Activated CD4-positive, alpha-beta T cell treated with anti-CD3 and anti-CD28 coated beads, Interleukin-2, amount 50 U/mL, for 48 hours (primary cell): ENCODE results near the gene SYCN.
A peak's percentile ranks its signal among the peaks of the same experiment; 100 is the strongest.
"Not testable (repeated sequence)": the region's sequence is repeated elsewhere in the genome, so short reads cannot be mapped to it uniquely, and the experiment has no call there.

ENCODE experiments used
- DNase-seq, 2 experiments: peaks; one replicate each; pipeline ENCODE4 v3.0.0-alpha.2; 2020

The SYCN gene

GRCh38 chr19:39223703-39224279 is 19.7 kb upstream of the SYCN start:
- DNase-seq: no peak

DNA sequence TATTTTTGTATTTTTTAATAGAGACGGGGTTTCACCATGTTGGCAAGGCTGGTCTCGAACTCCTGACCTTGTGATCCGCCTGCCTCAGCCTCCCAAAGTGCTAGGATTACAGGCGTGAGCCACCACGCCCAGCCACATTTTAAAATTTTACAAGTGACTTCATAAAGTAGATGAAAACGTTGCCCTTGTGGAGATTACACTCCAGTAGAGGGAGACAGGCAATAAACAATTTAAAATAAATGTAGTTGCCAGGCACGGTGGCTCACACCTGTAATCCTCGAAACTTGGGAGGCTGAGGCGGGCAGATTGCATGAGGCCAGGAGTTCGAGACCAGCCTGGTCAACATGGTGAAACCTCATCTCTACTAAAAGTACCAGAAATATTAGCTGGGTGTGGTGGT is 15.0 kb upstream of the SYCN start:
- DNase-seq: not testable (repeated sequence)

GRCh38 chr19:39218230-39219007 is 14.4 kb upstream of the SYCN start:
- no peak for DNase-seq

GRCh38 chr19:39217094-39217493 is 13.0 kb upstream of the SYCN start:
- no peak for DNase-seq

DNA sequence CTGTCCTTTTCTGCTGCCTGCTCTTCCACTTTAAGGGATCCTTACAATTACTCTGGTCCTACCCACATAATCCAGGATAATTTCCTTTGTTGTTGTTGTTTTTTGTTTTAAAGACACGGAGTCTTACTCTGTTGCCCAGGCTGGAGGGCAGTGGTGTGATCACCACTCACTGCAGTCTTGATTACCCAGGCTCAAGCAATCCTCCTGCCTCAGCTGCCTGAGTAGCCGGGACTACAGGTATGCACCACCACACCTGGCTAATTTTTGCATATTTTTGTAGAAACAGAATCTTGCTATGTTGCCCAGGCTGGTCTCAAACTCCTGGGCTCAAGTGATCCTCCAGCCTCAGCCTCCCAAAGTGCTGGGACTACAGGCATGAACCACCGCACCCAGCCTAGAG is 11.3 kb upstream of the SYCN start:
- not testable (repeated sequence) for DNase-seq

DNA sequence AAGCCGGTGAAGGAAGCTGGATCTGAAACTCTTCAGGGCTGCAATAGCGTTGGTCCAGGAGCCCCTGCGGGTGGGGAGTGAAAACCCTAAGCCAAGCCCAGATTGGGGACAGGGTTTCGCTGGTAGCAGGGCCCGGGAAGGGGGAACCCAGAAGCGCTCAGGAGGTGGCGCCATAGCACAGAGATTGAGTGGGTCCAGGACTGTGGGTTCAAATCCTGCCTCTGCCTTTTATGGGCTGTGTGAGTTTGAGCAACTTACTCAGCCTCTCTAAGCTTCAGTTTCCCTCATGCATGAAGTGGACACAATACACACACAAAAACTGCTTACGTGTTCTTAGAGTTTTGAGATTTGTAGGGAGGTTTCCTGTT is 8.3 kb upstream of the SYCN start:
- peak; percentile 71 to 77 for DNase-seq

DNA sequence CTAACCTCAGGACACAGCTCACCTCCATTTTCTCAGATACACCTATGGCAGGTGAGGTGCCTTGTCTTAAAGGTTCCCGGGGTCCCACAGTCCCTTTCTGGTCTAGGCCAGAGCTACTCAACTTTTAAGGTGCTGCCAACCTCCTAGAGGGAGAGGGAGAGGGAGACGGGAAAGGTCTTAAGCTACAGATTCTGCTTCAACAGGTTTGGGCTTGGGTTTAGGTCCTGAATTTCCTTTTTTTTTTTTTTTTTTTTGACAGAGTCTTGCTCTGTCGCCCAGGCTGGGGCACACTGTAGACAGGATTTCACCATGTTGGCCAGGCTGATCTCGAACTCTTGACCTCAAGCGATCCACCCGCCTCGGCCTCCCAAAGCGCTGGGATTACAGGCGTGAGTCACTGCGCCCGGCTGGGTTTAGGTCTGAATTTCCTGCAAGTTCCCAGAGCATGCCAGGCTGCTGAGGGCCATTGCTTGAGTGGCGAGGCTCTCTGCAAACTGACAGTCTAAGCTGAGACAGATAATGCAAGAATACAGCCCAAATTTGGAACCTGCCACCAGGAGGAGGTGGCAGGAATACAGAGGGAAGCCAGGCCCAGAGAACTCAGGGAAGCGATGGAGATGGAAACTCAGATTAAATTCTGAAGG is 7.8 kb upstream of the SYCN start:
- no peak for DNase-seq

DNA sequence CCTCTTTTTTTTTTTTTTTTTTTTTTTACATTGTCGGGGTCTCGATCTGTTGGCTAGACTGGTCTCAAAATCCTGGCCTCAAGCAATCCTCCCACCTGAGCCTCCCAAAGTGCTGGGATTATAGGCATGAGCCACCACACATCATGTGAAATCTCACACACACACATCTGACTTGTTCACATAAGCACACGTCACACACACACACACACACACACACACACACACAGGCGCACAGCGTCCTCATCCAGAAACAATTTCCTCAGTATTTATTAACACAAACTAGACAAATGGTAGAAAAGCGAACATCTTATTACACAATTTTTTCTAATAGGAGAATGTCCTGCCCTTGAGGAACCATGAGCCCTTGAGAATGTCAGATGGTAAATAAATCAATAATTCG is 5.1 kb upstream of the SYCN start:
- no peak for DNase-seq

DNA sequence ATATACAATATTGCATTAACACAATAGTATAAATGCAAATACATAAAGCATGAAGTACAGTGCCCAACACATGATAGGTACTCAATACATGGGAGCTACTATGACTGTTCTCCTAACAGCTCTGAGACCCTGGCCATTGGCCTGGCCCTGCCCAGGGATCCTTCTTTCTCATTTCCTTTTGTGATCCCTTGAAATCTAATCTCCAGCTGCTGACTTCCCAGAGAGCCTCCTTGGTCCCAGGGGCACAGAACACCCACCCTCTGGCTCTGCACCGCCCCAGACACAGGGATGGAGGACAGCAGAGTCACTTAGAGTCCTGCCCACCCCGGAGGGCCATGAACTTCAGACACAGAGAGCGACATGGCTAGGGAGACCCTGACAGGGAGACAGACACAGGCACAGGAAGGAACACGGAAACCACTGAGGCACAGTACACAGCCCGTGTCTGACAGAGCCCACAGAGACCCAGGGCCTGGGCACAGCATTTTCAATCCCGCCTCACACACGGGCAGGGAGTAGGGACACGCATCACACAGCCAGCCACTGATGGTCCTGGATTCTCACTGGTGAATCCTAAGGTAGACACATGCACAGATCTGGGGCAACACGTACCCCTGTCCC is 4.2 kb upstream of the SYCN start:
- DNase-seq: no peak

- no peak for DNase-seq
These were observed 3.3 kb upstream of the SYCN start for GRCh38 chr19:39207293-39207836.

DNA sequence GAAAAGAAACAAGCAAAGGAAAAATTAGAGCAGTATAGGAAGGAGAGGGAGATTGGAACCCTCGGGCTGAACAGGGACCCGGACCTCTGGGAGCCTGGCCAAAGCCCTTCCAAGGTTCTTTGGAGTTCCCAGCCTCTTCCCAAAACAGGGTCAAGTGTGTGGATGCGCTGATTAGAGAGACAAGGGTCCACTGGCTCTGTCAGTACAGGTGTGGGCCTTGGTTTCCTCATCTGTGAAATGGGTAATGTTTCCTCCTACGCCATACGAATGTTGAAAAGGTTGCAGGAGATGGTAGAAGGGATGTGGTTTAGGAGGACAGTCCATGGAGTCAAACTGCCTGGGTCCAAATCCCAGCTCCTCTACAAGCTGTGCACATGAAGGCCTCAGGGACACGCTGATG is 2.1 kb upstream of the SYCN start:
- DNase-seq: no peak

DNA sequence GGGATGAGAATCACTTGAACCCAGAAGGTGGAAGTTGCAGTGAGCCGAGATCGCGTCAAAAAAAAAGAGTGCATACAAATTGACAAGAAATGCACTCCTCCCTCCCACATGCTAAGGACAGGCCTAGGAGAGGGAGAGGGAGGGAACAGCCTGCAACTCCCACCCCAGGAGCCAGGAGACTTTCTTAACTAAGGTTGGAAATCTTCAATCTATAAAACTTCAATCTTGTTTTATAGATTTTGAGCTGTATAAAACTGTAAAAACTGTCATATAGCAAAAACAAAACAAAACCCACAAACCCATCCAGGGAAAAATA is 1.3 kb upstream of the SYCN start:
- no peak for DNase-seq

- no peak for DNase-seq
These were observed 1.1 kb downstream of the SYCN start for GRCh38 chr19:39202998-39203355.

- no peak for DNase-seq
These were observed 3.3 kb downstream of the SYCN start for GRCh38 chr19:39200803-39201115.

DNA sequence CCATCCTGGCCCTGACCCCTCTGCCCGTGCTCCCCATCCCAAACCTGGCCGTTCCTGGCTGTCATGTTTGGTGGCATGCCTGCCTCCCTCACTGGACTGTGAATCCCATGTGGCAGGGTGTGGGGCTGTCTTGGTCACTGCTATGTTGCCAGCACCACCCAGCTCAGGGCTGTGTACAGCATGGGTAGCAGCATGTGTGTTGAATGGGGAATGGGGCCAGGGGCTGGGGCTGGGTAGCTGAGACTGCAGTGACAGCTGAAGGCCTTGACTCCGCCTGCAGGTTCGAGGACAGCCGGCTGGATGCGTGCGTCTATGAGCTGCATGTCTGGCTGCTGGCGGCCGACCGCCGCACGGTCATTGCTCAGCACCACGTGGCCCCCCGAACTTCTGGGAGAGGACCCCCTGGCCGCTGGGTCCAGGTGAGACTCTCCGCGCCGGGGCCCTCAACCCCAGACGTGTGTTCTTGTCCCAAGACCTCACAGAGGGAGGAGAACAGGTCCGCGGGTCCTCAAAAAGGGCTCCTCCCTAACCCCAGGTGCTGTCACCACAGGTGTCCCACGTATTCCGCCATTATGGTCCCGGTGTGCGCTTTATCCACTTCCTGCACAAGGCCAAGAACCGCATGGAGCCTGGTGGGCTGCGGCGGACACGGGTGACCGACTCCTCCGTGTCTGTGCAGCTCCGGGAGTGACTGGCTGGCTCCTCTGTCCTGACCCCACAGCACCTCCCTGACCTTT is 3.8 kb downstream of the SYCN start:
- no peak for DNase-seq

GRCh38 chr19:39199025-39199424 is 5.0 kb downstream of the SYCN start:
- no peak for DNase-seq

GRCh38 chr19:39197808-39198207 is 6.3 kb downstream of the SYCN start:
- no peak for DNase-seq

DNA sequence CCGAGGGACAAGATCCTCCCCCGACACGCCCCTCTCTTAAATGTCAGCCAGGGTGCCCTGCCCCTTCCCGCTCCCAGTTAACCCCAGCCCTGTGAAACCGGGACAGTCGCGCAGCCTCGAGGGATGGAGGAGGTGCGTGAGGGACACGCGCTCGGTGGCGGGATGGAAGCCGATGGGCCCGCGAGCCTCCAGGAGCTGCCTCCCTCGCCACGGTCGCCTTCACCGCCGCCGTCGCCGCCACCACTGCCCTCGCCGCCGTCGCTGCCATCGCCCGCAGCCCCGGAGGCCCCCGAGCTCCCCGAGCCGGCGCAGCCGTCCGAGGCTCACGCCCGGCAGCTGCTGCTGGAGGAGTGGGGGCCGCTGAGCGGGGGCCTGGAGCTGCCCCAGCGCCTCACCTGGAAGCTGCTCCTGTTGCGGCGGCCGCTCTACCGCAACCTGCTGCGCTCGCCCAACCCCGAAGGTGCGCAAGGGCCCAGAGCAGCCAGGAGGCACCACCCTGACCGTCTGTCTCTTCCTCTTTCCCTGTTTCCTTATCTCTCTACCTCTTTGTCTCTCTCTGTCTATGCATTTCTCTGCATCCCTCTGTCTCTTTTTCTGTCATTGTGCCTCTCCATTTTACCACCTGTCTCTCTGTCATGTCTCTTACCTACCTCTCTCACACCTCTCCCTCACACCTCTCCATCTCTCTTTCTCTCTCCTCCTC is 7.1 kb downstream of the SYCN start, which contains the start of gene NCCRP1:
Gene NCCRP1, plus strand, starts transcription at position 105 of the 703 bp plus-strand sequence. Its CDS starts 19 bp downstream, at position 124.
- peak in 1 of 2 experiments; percentile 4 for DNase-seq

DNA sequence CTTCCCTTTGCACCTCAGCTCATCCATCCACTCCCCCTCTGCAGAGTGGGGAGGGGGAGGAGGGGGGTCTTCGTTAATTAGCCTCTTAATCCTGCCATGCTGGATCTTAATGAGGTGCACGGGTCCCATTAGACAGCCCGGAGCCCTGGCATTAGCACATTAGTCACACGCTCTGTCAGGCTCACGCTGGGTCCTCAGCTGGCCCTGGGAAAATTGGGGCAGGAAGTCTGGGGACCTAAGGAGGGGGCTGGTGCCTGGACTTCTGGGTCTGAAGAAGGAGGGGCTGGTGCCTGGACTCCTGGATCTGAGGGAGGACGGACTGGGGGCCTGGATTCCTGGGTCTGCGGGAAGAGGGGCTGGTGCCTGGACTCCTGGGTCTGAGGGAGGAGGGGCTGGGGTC is 7.7 kb downstream of the SYCN start:
- DNase-seq: no peak

- no peak for DNase-seq
These were observed 8.3 kb downstream of the SYCN start for GRCh38 chr19:39195755-39196154.

DNA sequence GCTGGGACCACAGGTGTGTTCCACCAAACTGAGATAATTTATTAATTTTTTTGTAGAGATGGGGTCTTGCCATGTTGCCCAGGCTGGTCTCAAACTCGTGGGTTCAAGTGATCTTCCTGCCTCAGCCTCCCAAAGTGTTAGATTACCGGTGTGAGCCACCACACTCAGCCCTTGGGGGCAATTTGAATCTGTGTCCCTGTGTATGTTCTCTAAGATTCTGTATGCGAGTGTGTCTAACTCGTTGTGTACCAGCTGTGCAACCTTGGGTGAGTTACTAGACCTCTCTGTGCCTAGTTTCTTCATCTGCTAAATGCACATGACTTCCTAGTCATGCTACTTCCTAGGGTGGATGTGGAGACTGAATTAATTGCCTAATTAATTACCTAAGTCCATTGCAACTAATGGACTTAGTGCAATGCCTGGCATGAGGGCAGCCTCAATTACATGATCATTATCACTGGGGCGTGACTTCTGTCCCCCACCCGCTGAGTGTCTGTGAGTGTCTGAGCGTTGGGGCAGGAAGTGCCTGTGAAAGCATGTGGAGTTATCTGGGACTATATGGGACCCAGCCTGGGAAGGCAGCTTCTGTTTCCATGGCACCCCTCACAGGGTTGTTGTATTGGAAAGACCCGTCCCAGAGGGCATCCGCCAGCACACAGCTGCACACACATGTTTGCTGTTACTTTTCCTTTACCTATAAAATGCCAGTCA is 9.1 kb downstream of the SYCN start:
- no peak for DNase-seq

DNA sequence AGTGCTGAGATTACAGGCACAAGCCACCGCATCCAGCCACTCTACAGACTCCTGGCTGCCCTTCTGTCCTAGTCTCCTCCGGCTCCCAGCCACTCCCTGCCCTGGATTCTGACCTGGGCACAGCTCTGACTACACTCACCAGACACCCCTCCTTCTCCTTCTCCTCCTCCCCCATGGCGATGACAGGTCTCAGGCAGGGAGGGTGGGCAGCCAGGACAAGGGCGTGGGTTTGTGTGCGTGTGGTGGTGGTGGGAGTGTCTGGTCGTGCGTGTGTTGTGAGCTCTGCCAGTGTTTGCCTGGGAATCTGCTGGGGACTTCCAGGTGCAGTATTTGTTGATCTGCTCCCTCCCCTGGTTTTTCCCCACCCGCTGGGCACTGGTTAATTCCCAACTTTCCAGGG is 10.3 kb downstream of the SYCN start:
- no peak for DNase-seq
